Measurements from ENCODE around the gene SSUH2.
"Not testable (repeated sequence)": the region's sequence is repeated elsewhere in the genome, so short reads cannot be mapped to it uniquely, and the experiment has no call there.

SSUH2 gene

DNA sequence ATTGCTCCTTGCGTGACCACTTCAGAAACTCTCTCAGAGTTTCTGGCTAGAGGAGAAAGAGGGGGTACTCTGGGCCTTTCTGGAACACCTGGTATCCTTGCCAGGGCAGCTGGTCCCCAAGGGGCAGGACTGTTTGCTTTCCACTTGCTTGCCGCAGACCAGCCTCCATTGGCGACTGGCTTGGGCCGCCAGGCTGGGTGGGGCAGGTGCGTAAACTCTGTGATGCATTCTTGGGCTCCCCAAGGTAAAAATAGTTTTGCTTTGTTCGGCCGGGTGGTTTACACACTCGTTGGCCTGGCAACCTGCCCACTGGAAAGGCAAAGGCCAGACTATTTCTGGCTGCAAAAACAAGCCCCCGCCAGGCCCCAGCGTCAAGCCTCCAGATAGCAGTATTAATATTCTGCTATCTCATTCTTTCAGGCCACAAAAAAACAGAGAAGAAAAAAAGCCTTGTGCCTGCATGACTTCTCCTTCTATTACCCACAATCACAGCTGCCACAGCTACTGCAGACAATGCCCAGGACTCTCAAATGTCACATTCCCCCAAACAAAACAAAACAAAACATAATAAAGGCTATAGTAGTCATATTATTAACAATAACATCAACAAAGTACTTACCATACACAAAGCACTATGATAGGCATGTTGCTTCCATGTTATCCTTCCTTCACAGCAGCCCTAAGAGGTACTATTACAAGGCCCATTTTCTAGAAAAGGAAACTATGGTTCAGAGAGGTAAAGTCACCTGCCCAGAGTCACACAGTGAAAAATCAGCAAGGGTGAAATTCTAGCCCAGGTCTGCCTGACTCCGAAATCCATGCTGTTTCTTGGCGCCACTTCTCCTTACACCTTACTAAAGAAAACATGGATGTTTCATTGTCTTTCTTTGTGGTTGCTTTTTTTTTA lies 14.0 kb upstream of the SSUH2 start:
- no peak for FAIRE-seq

DNA sequence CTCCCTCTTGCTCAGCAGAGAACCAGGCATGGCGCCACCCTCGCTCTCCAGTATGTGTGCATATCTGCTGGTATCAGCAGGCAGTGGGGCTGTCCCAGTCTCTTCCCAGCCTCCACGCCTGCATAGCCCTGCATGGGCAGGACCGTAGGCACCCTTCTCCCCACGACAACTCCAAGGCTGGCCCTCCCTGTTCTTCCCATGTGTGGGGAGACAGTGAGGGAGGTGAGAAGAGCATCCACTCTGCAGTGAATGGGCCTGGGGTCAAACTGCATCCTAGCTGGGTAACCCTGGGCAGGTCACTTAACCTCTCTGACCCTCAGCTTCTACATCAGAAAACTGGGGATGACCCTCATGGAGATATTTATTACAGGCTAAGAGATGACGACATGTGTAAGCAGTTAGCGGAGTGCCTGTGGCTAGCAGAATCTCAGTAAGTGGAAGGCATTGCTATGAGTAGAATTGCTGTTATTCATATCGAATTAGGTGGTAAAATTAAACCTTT lies 13.3 kb upstream of the SSUH2 start:
- FAIRE-seq = no peak

DNA sequence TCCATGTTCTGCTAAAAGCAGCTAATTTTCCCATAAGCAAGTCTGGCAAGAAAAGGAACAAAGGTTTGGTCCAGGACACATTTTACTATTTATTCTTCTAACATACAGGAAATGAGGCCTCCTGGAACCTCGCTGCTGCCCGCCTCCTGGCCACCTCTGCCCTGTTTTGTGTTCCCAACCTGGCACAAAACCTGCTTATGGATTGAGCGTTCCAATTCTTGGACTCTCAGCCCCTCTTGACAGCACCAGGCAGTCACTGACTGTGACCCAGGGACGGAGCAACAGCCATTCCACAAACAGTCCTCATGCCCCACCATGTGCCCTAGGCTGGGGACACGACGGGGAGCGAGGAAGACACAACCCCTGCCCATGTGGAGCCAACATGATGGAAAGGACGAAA lies 11.6 kb upstream of the SSUH2 start:
- FAIRE-seq = no peak

DNA sequence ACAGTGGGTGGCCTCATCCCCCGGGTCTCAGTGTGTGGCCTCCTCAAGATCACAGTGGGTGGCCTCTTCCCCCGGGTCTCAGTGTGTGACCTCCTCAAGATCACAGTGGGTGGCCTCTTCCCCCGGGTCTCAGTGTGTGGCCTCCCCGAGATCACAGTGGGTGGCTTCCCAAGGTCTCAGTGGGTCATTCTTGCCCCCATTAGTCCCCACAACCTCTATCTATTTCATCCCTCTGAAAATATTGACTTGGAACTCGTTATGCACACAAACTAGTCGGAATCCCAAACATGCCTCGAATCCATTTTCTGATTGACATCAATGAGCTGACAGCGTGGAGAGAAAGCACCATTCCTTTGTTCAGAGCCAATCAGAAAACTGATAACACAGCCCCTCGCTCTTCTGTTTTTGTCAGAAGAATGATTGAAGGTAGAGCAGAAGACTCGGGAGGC lies 10.8 kb upstream of the SSUH2 start:
- FAIRE-seq = no peak

DNA sequence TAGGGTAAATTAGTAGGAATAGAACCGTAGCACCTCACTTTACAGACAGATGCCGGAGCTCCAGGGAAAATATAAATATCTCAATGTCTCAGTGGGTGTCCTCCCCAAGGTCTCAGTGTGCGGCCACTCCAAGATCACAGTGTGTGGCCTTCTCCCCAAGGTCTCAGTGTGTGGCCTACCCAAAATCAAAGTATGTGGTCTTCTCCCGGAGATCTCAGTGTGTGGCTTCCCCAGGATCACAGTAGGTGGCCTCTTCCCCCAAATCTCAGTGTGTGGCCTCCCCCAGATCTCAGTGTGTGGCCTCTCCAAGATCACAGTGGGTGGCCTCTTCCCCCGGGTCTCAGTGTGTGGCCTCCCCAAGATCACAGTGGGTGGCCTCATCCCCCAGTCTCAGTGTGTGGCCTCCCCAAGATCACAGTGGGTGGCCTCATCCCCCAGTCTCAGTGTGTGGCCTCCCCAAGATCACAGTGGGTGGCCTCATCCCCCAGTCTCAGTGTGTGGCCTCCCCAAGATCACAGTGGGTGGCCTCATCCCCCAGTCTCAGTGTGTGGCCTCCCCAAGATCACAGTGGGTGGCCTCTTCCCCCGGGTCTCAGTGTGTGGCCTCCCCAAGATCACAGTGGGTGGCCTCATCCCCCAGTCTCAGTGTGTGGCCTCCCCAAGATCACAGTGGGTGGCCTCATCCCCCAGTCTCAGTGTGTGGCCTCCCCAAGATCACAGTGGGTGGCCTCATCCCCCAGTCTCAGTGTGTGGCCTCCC lies 10.2 kb upstream of the SSUH2 start:
- not testable (repeated sequence) for FAIRE-seq

DNA sequence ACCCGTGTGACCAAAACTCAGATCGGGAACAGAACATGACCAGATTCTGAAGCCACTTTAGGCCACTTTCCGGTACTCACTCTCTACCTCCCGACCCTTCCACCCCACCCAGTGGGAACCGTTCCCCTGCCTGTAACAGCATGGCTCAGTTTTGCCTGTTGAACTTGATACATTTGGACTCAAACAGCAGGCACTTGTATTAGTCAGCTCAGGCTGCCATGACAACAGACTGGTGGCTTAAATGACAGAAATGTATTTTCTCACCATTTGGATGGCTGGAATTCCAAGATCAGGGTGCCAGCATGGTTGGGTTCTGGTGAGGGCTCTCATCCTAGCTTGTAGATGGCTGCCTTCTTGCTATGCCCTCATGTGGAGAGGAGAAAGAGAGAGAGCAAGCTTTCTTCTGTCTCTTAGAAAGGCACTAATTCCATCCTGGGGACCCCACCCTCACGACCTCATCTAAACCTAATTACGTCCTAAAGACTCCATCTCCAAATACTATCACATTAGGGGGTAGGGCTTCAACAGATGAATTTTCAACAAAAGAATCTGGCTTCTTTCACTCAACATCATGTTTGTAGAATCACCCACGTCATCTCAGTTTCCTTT lies 9.3 kb upstream of the SSUH2 start:
- FAIRE-seq = no peak

DNA sequence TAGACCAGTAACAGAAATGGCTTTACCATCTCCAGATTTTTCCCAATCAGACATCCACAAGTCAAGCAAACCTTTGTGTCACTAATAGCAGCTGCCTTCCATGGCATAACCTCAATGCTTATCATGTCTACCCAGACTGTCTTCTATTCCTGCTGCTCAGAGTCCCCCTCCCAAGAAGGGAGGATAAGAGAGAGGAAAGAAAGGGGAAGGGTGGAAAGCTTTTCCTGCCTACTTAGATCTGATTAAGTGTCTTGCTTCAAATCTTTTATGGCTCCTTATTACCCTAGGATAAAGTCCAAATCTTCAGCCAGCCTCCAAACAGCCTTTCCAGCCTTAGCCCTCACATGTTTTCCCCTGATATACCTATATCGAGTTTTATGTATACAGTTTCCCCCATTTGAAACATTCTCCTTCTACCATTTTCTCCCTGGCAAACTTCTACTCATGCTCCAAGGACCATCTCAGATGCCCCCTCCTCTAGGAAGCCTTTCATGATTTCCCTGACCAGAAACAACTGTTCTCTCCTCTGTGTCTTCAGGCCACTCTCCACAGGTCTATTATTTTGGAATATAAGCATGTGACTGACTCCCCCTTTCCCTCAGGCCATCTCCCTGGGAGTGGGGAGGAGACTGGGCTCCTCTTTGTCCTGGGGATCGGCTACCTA lies 7.9 kb upstream of the SSUH2 start:
- FAIRE-seq = no peak

DNA sequence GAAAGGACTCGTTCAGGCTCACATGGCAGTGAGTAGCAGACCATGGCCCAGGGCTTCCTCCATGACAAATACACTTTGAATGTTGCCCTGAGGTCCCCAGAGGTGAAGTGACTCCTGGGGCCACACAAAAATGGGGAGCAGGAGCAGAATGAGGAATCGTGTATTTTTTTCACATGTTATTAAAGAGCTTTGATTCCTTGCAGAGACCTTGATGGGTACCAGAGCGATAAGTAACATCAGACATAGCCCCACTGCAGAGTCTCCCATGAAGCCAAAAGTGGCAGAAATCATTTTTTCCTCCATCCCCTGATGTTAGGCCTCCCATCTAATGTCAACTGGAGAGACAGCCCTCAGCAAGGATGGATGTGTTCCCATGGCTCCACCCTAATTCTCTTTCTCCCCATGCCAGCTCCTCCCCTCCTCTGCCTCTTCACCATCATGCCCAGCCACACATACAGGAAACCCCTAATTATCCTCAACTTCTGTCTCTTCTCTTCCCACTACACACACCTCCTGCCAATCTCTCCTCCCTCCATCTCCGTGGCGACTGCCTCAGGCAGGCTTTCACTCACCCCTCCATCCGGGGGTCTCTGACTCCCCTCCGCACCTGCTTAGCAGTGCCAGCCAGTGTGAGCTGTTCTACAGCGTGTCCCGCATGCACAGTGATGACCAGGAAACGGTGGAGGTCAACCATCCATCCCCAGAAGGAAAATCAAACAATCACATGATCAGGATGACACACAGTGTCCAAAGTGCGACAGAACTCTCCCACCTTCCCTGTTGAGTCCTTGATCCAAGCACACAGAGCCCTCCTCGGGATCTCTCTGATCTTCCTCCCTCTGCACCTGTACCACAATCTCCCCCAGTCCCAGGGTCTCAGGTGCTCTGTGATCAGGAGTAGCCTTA lies 7.1 kb upstream of the SSUH2 start:
- FAIRE-seq = no peak

DNA sequence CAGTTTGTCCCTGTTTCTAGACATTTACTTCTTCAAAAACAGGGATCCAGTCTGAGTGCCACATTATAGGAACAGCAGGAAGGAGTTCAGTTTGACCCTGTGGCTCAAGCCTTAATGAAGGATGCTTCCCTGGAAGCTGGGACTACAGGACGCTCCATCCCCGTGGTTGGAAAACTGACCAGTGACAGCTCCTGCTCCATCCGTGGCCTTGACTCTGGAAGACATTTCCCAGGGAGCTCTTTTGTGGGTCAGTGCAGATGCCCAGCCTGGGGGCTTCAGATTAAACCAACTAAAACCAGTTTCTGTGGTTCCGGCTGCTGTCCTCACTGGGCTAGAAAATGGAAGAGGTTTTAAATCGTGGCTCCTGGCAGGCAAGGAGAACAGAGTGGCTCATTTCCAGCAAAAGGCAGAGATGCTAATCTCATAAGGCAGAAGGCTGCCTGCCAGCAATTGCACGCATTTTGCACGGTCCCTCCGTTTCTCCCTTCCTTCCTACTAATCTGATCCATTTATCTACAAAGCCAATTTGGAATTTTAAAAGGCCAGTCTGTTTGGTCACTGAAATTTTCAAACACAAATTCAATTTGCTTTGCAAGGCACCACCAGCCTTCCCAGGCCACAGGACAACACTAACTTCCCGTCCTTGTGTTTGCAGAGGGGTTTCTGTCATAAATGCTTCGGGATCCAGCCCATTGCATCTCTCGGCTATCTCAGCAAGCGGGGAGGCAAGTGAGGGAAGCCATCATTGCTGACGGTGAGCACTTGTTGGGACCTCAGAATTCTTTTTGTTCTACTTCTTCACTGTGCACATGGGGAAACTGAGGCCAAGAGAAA lies 6.2 kb upstream of the SSUH2 start:
- no peak for FAIRE-seq

DNA sequence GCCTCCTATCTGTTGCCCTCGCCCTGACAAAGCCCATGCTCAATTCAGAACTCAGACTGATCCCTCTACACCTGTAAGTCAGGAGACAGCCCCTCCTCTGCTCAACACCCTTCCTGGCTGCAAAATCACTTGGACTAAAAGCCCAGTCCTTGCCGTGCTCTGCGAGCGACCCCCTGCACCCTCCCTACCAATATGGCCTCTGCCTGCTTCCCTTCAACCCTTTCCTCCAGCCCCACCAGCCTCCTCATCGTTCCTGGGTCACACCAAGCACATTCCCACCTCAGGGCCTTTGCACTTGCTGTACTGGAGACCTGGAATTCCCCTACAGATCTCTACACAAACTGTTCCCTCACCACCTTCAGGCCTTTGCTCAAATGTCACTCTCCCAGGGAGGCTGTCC lies 5.2 kb upstream of the SSUH2 start:
- FAIRE-seq = no peak

DNA sequence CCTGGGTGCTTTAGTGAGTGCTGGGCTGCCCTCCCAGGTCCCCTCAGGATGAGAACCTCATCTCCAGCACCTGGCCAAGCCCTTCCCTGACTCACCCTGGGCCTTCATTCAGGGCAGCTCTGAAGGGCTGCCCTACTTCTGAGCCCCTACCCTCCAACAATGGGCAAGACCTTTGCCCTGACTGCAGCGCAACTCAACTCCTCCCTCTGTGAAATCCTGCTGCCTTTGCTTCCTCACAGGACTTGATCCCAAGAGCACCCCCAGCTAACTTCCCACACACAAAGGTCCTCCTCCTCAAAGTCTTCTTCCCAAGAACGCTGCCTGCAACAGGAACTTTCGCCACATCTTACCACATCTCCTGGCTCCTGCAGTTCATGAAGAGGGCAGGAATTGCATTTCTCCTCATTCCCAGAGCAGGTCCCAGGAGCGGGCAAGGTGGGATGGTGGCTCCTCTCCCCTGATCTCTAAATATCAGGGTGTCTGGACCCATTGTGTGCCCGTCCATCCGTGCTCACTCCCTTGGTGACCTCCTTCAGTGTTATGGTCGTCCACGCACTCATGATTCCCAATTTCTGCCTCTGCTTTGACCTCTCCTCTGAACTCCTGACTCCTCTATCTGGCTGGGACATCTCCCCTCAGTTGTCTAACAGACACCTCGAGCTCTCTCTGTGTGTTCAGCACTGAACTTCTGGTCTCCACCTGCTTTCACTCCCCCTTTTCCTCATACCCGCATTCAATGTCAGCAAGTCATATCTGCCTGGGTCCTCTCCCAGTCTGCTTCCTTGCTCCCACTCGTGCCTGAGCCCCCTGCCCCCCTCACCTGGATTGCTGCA lies 4.5 kb upstream of the SSUH2 start:
- no peak for FAIRE-seq

DNA sequence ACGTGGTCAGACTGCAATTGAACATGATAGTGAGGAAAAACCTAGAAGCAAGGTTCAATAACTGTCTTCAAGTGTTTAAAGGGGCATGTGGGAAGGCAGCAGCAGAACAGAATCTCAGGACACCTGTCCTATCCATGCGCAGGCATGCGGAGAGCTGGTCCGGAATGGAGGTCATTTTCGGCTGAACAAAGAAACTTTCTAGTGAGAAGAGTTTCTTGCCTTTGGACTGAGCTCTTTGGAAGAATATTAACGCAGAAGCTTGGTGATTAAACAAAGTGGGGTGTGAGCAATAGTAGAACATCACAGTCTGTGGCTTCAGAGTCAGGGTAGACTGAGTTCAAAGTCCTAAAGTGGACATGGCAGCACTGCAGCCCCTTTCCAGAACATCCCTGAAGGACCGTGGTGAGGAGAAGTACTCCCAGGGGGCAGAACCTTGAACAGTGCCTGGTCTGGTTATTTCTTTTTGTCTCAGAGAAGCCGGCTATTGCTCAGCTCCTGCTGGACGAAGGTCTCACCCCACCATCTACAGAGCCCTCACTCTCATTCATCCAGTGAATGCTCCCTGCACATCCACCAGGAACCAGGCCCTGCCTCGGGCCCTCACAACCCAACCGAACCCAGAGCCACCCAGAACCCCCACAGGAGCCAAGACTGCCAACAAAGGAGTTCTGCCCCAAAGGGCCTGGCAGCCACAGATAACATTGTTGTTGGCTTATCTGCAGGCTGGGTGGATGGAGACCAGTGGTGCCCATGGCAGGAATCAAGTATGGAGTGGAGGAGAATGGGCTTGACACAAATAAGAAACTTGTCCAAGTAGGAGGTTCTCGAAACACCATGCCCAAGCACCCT lies 2.8 kb upstream of the SSUH2 start:
- FAIRE-seq = no peak

DNA sequence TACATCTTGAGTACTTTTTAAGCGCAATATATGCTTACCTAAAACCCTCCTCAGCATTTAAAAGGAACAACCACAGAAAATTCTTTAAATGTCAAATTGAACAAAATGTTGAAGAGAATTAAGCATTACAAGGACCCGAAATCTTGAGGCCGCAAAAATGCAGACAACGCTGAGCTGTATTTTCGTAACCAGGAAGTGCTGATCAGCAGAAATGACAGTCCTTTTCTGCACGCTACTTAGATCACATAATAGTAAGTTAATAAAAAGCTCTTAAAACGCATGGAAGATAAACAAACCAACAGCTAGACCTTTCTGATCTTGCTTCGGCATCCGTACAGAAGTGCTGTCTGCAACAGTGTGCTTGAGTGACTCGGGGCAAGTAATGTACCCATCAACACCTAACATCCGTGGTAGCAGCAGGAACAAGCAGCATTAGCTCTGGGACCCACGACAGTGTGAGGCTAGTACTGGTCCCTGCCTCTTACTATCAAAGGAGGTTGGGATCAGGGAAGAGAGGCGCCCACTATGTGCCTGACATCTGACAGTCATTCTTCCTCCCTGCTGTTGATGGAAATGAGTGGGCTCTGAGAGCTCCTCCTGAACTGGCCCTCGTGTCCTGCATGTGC lies 1.8 kb upstream of the SSUH2 start:
- no peak for FAIRE-seq

DNA sequence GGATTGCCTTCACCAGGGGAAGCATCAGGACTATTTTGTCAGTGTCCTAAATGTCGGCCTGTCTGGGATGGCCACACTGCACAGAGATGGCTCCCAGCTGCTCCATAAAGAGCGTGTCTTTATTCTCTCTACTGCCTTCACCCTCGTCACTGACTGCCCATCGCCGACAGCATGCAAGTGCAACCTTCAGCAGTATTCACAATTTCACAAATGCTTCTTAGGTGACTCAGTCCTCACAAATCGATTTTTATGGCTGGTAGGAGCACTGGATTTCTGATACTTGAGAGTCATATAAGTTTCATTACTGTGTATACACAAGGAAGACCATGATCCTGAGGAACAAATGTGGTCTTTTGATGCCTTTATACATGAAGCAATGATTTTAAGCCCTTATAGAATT lies 1.1 kb upstream of the SSUH2 start:
- FAIRE-seq = no peak

DNA sequence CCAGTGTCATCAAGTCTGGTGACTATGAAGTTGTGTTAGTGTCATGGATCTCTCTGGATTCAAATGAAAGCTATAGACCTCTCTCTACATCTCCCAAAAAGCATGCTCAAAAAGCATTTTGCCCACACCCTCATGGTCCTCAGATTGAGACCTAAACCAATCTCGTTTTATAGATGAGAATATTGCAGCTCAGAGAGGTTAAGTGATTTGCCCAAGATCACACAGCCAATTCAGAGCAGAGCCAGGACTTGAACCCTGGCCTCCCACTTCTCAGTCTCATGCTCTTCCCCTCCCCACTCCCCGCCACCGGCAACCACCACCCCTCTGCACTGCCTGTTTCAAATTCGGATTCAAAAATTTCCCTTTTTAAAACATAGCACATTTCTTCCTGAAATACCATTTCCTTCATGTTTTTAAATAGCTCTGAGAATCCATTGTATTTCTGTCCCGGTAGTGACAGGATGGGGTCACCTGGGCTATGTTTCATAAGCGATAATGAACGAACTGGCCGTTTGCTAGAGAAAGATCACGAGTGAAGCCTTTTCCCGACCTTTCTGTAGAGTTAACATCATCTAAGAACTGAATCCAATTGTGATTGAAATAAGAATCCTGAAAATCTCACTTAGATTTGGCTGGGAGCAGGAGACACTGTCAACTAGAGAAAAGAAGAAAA lies 769 bp downstream of the SSUH2 start:
- FAIRE-seq = no peak

DNA sequence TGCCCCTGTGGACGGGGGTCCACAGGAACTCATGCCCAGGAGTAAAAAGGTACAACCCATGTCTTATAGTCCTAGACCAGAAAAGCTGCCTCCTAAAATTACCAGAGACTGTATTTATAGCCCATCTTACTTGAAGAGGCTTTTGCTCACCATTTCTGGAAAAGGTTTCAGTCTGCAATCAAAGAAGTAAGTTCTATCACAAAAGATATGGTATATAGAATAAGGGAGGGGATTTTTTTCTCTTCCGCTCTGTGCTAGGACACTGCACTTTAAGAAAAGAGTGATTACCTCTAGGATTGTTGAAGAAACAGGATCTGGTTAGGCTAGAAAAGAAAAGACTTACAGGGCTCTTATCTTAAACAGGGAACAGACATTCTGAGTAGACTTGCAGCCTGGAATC lies 2.6 kb downstream of the SSUH2 start:
- FAIRE-seq = no peak

DNA sequence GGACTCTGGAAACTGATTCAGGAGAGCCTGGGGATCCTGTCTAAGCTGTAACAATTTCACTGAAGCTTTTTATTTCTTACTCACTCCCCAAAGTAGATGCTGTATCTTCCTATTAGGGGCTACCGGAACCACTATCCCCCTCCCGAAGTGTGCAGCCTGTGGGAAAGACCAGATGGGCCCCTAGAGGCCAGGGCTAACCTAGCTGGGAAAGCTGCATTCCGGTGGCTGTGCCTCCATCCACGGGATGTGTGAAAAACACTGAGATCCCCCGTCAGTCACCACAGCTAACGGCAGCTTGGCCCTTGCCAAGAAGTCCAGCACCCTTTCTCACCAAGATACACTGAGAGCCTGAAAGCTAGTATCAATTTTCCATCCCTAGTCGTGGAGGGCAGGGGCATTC lies 3.1 kb downstream of the SSUH2 start:
- FAIRE-seq = no peak

DNA sequence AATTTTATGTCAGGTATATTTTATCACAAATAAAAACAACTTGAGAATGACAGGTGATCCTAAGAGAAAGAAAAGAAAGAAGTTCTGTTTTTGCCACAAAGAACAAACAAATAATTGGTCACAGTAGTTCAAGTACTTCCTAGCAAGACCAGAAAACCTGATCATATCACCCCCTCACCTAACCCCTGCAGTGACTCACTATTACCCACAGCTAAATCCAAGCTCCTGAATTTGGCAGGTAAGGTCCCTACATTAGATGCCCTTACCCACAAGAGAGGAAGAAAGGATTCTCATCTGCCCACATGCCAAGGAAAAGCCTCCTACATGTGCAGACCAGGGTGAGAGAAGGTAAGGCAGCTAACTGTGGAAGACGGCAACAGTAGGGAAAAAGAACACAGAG lies 4.4 kb downstream of the SSUH2 start:
- FAIRE-seq = no peak
